ENCODE measurements around the gene UBALD2.
"Not testable (repeated sequence)": the region's sequence is repeated elsewhere in the genome, so short reads cannot be mapped to it uniquely, and the experiment has no call there.

Gene UBALD2

DNA sequence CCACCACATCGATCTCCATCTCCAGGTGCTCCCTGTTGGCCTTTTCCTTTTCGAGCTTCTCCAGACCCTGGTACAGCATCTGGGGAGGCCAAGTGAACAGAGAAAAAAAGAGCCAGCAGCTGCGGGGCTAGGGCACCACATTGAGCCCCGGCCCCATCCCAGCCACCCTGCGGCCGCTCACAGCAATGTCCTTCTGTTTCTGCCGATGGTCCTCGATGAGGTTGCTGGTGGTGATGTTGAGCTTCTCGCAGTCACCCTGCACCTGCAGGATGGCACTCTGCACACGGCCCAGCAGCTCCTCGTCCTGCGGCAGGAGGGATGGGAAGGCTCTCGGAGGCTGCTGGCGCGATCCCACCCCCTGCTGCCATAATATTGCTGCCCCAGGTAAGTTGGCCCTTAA lies 15.5 kb downstream of the UBALD2 start:
- H3K27me3 ChIP-seq (ENCODE audit: control insufficient read depth in 1 of 2, insufficient read depth in 2 of 2, low read length in 2 of 2), result no peaks in the 10 kb centered on the region
- no peak overlapping the region for H3K9ac ChIP-seq (ENCODE audit: low read length in 2 of 2)
- H3K9me3 ChIP-seq (ENCODE audit: control insufficient read depth in 2 of 2, low read length in 2 of 2), result no peaks in the 10 kb centered on the region
- H3K36me3 ChIP-seq (ENCODE audit: control insufficient read depth in 2 of 2, insufficient read depth in 2 of 2, low read length in 2 of 2), result no peaks in the 10 kb centered on the region
- no peak overlapping the region for H3K4me3 ChIP-seq (ENCODE audit: low read length in 2 of 2)
- no peak overlapping the region for H3K27ac ChIP-seq (ENCODE audit: low read length)
- peaks cover 8% of the 10 kb centered on the region for H3K4me1 ChIP-seq (ENCODE audit: control insufficient read depth, insufficient read depth, low read length)

GRCh38 chr17:76281573-76282371 lies 16.6 kb downstream of the UBALD2 start:
- Histone ChIP-seq H3K9me3 (ENCODE audit: control insufficient read depth in 2 of 2, low read length in 2 of 2) (no peaks in the 10 kb centered on the region), H3K4me3 (ENCODE audit: low read length in 2 of 2) (no peak overlapping the region), H3K27me3 (ENCODE audit: control insufficient read depth in 1 of 2, insufficient read depth in 2 of 2, low read length in 2 of 2) (no peaks in the 10 kb centered on the region), H3K27ac (ENCODE audit: low read length) (no peak overlapping the region), H3K4me1 (ENCODE audit: control insufficient read depth, insufficient read depth, low read length) (peaks cover 6% of the 10 kb centered on the region), H3K36me3 (ENCODE audit: control insufficient read depth in 2 of 2, insufficient read depth in 2 of 2, low read length in 2 of 2) (no peaks in the 10 kb centered on the region), H3K9ac (ENCODE audit: low read length in 2 of 2) (no peak overlapping the region)

DNA sequence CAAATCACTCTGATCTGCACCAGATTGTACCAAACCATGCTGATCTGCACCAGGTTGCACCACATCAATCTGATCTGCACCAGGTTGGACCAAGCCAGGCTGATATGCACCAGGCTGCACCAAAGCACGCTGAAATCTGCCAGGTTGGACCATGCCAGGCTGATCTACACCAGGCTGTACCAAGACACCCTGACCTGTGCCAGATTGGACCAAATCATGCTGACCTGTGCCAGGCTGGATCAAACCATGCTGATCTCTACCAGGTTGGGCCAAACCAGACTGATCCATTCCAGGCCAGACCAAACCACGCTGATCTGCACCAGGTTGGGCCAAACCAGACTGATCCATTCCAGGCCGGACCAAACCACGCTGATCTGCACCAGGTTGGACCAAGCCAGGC lies 27.4 kb downstream of the UBALD2 start:
- no peak overlapping the region for H3K4me3 ChIP-seq (ENCODE audit: low read length in 2 of 2)
- no peaks in the 10 kb centered on the region for H3K27me3 ChIP-seq (ENCODE audit: control insufficient read depth in 1 of 2, insufficient read depth in 2 of 2, low read length in 2 of 2)
- peaks cover 3% of the 10 kb centered on the region for H3K4me1 ChIP-seq (ENCODE audit: control insufficient read depth, insufficient read depth, low read length)
- no peaks in the 10 kb centered on the region for H3K9me3 ChIP-seq (ENCODE audit: control insufficient read depth in 2 of 2, low read length in 2 of 2)
- H3K27ac ChIP-seq (ENCODE audit: low read length), result no peak overlapping the region
- no peak overlapping the region for H3K9ac ChIP-seq (ENCODE audit: low read length in 2 of 2)
- peaks cover 0 to 5% of the 10 kb centered on the region in 2 donors for H3K36me3 ChIP-seq (ENCODE audit: control insufficient read depth in 2 of 2, insufficient read depth in 2 of 2, low read length in 2 of 2)

- Histone ChIP-seq H3K4me1 (ENCODE audit: control insufficient read depth, insufficient read depth, low read length) (peaks cover 3% of the 10 kb centered on the region), H3K36me3 (ENCODE audit: control insufficient read depth in 2 of 2, insufficient read depth in 2 of 2, low read length in 2 of 2) (peaks cover 0 to 5% of the 10 kb centered on the region in 2 donors), H3K9ac (ENCODE audit: low read length in 2 of 2) (no peak overlapping the region), H3K9me3 (ENCODE audit: control insufficient read depth in 2 of 2, low read length in 2 of 2) (no peaks in the 10 kb centered on the region), H3K4me3 (ENCODE audit: low read length in 2 of 2) (no peak overlapping the region), H3K27ac (ENCODE audit: low read length) (no peak overlapping the region), H3K27me3 (ENCODE audit: control insufficient read depth in 1 of 2, insufficient read depth in 2 of 2, low read length in 2 of 2) (no peaks in the 10 kb centered on the region)
Observed at GRCh38 chr17:76293106-76293505, 28.0 kb downstream of the UBALD2 start.

- Histone ChIP-seq H3K4me3 (ENCODE audit: low read length in 2 of 2) (no peak overlapping the region), H3K27me3 (ENCODE audit: control insufficient read depth in 1 of 2, insufficient read depth in 2 of 2, low read length in 2 of 2) (no peaks in the 10 kb centered on the region)
Observed at GRCh38 chr17:76296186-76296585, 31.0 kb downstream of the UBALD2 start.

GRCh38 chr17:76296889-76297288 lies 31.7 kb downstream of the UBALD2 start:
- no peaks in the 10 kb centered on the region for H3K27me3 ChIP-seq (ENCODE audit: control insufficient read depth in 1 of 2, insufficient read depth in 2 of 2, low read length in 2 of 2)
- H3K9ac ChIP-seq (ENCODE audit: low read length in 2 of 2), result no peak overlapping the region

More at GRCh38 chr17:76296186-76296585, 31.0 kb downstream of the UBALD2 start:
- H3K9me3 ChIP-seq (ENCODE audit: control insufficient read depth in 2 of 2, low read length in 2 of 2), result no peaks in the 10 kb centered on the region
- H3K4me1 ChIP-seq (ENCODE audit: control insufficient read depth, insufficient read depth, low read length), result peaks cover 3% of the 10 kb centered on the region
- H3K27ac ChIP-seq (ENCODE audit: low read length), result no peak overlapping the region
- peaks cover 0 to 5% of the 10 kb centered on the region in 2 donors for H3K36me3 ChIP-seq (ENCODE audit: control insufficient read depth in 2 of 2, insufficient read depth in 2 of 2, low read length in 2 of 2)
- no peak overlapping the region for H3K9ac ChIP-seq (ENCODE audit: low read length in 2 of 2)

DNA sequence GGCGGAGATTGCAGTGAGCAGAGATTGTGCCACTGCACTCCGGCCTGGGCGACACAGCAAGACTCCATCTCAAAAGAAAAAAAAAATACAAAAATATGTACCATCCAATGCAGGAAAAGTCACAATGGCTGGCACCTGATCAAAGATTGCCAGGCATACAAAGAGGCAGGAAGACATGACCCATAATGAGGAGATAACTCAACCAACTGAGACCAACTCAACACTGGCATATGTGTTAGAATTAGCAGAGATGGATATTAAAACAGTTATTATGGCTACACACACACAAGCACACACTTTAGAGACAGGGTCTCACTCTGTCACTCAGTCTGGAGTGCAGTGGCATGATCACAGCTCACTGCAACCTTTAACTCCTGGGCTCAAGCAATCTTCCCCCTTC lies 32.3 kb downstream of the UBALD2 start:
- Histone ChIP-seq H3K9me3 (ENCODE audit: control insufficient read depth in 2 of 2, low read length in 2 of 2) (no peaks in the 10 kb centered on the region), H3K9ac (ENCODE audit: low read length in 2 of 2) (no peak overlapping the region), H3K27me3 (ENCODE audit: control insufficient read depth in 1 of 2, insufficient read depth in 2 of 2, low read length in 2 of 2) (no peaks in the 10 kb centered on the region), H3K4me3 (ENCODE audit: low read length in 2 of 2) (no peak overlapping the region), H3K4me1 (ENCODE audit: control insufficient read depth, insufficient read depth, low read length) (peaks cover 3% of the 10 kb centered on the region), H3K36me3 (ENCODE audit: control insufficient read depth in 2 of 2, insufficient read depth in 2 of 2, low read length in 2 of 2) (peaks cover 0 to 5% of the 10 kb centered on the region in 2 donors), H3K27ac (ENCODE audit: low read length) (no peak overlapping the region)

More at GRCh38 chr17:76296889-76297288, 31.7 kb downstream of the UBALD2 start:
- Histone ChIP-seq H3K4me1 (ENCODE audit: control insufficient read depth, insufficient read depth, low read length) (peaks cover 3% of the 10 kb centered on the region), H3K27ac (ENCODE audit: low read length) (no peak overlapping the region), H3K4me3 (ENCODE audit: low read length in 2 of 2) (no peak overlapping the region), H3K36me3 (ENCODE audit: control insufficient read depth in 2 of 2, insufficient read depth in 2 of 2, low read length in 2 of 2) (peaks cover 0 to 5% of the 10 kb centered on the region in 2 donors), H3K9me3 (ENCODE audit: control insufficient read depth in 2 of 2, low read length in 2 of 2) (no peaks in the 10 kb centered on the region)

- Histone ChIP-seq H3K36me3 (ENCODE audit: control insufficient read depth in 2 of 2, insufficient read depth in 2 of 2, low read length in 2 of 2) (peaks cover 0 to under 1% of the 10 kb centered on the region in 2 donors), H3K27ac (ENCODE audit: low read length) (no peak overlapping the region), H3K9me3 (ENCODE audit: control insufficient read depth in 2 of 2, low read length in 2 of 2) (no peaks in the 10 kb centered on the region), H3K9ac (ENCODE audit: low read length in 2 of 2) (no peak overlapping the region), H3K4me3 (ENCODE audit: low read length in 2 of 2) (no peak overlapping the region), H3K4me1 (ENCODE audit: control insufficient read depth, insufficient read depth, low read length) (peaks cover 3% of the 10 kb centered on the region), H3K27me3 (ENCODE audit: control insufficient read depth in 1 of 2, insufficient read depth in 2 of 2, low read length in 2 of 2) (no peaks in the 10 kb centered on the region)
Observed at GRCh38 chr17:76304226-76305134, 39.3 kb downstream of the UBALD2 start.

DNA sequence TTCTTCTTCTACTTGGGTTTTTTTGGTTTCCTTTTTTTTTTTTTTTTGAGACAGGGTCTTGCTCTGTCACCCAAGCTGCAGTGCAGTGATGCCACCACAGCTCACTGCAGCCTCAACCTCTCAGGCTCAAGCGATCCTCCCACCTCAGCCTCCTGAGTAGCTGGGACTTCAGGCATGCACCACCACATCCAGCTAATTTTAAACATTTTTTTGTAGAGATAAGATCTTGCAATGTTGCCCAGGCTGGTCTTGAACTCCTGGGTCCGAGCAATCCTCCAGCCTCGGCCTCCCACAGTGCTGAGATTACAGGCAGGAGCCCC lies 39.9 kb downstream of the UBALD2 start:
- H3K4me3 ChIP-seq (ENCODE audit: low read length in 2 of 2); H3K36me3 ChIP-seq (ENCODE audit: control insufficient read depth in 2 of 2, insufficient read depth in 2 of 2, low read length in 2 of 2); H3K4me1 ChIP-seq (ENCODE audit: control insufficient read depth, insufficient read depth, low read length); H3K27me3 ChIP-seq (ENCODE audit: control insufficient read depth in 1 of 2, insufficient read depth in 2 of 2, low read length in 2 of 2); H3K9me3 ChIP-seq (ENCODE audit: control insufficient read depth in 2 of 2, low read length in 2 of 2); H3K9ac ChIP-seq (ENCODE audit: low read length in 2 of 2); H3K27ac ChIP-seq (ENCODE audit: low read length): not testable (repeated sequence)

DNA sequence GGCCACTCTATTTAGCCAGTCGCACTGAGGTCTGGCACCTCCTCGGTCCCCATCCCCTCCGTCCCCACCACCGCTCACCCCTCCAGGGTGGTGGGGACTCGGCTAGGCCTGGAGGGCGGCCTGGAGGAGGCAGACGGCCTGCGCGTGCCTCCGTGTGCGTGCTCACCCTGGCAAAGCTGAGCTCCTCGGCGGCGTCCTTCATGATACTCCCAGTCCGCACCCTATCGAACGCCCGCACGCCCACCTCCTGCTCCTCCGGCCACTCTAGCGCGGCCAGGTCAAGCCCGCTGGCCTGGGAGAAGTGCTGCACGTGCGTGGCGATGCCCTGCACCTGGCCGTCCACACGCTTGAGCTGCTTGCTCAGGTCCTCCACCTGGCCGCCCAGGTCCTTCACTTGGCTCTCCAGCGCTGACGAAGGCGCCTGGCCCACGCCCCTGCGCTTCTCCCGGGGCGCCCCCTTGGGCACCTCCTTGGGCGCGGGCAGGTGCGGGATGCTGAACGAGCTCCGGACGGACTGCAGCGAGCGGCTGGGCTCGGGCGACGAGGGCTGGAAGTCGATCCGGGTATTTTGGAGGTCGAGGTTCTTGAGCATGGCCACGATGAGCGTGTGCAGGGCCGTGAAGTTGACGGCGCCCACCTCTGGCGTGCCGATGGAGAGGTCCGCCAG lies 42.3 kb downstream of the UBALD2 start:
- no peaks in the 10 kb centered on the region for H3K27me3 ChIP-seq (ENCODE audit: control insufficient read depth in 1 of 2, insufficient read depth in 2 of 2, low read length in 2 of 2)
- H3K4me1 ChIP-seq (ENCODE audit: control insufficient read depth, insufficient read depth, low read length), result peaks cover 3% of the 10 kb centered on the region
- no peak overlapping the region for H3K9ac ChIP-seq (ENCODE audit: low read length in 2 of 2)
- H3K36me3 ChIP-seq (ENCODE audit: control insufficient read depth in 2 of 2, insufficient read depth in 2 of 2, low read length in 2 of 2), result peaks cover 6 to 19% of the 10 kb centered on the region in 2 donors
- no peak overlapping the region for H3K27ac ChIP-seq (ENCODE audit: low read length)
- no peaks in the 10 kb centered on the region for H3K9me3 ChIP-seq (ENCODE audit: control insufficient read depth in 2 of 2, low read length in 2 of 2)
- H3K4me3 ChIP-seq (ENCODE audit: low read length in 2 of 2), result no peak overlapping the region

All from stomach smooth muscle (tissue), 2 donors.